Measurements from ENCODE around the gene TMEM126B.
A peak's percentile ranks its signal among the peaks of the same experiment; 100 is the strongest.
"Not testable (repeated sequence)": the region's sequence is repeated elsewhere in the genome, so short reads cannot be mapped to it uniquely, and the experiment has no call there.

Gene TMEM126B

DNA sequence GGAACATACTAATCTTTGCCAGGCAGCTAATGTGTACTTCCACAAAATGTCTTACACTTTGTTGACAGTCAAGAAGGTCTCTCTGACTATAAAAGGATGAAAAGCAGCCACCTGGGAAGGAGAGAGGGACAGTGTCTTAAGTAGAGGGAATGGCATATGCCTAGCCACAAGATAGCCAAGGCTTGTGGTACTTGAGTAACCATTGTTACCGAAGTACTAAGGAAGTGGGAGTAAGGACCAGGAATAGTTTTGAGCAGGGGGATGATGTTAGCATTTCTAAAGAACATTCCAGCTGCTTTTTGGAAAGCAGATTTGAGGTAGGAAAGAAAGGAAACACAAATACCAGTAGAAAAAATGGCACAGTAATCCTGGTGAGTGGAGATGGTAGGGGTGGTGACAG lies 22.7 kb downstream of the TMEM126B start:
- DNase-seq = no peak

- no peak for DNase-seq
Measured at GRCh38 chr11:85652786-85653447, 24.5 kb downstream of the TMEM126B start.

GRCh38 chr11:85654343-85654742 lies 25.9 kb downstream of the TMEM126B start:
- not testable (repeated sequence) for DNase-seq

DNA sequence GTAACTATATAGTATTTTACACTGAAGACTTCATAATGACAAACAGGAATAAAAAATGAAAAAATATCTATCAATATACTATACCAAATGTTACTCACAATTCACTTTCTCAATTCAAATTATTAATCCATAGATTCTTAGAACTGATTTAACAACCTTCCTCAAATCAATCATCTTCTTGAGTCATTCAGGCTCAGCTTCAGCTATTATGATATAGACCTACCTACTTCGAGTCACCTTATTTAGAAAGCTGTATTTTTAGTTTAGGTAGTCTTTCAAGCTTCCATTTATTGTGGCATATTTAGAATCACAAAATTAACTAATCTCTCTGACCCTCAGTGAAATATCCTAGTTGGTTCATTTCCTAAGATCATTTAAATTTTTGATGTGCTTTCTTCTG lies 28.4 kb downstream of the TMEM126B start:
- DNase-seq = no peak

- DNase-seq = no peak
Measured at GRCh38 chr11:85658180-85658579, 29.8 kb downstream of the TMEM126B start.

- DNase-seq = no peak
Measured at GRCh38 chr11:85661972-85662664, 33.7 kb downstream of the TMEM126B start.

DNA sequence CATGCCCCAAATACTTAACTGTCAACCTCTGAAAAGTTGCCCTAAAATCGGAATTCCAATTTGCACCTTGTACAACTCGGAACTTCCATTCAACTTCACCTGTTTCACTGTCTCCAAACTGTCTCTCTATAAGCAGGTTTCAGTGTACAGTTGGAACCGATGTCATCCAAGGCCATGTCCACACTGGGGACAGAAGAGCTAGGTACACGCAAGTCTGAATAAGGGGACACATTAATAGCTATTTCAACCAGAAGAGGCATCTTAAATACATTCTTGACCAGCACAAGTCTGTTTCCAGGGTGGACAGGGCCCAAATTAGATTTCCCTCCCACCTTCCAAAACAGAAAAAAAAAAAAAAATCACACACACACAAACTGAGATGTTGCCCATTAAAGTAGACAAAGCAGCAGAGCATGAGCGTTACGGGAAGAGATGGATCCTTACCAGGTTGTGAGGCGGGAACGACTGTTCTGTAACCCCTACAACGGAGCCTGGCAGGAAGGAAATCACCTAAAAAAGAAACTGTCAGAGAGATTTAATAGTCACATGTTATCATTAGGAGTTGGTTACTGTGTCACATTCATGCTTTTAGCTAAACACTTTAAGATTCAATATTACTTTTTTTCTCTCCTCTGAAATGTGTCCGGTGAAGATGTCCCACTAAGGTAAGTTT lies 34.8 kb downstream of the TMEM126B start:
- DNase-seq = no peak

DNA sequence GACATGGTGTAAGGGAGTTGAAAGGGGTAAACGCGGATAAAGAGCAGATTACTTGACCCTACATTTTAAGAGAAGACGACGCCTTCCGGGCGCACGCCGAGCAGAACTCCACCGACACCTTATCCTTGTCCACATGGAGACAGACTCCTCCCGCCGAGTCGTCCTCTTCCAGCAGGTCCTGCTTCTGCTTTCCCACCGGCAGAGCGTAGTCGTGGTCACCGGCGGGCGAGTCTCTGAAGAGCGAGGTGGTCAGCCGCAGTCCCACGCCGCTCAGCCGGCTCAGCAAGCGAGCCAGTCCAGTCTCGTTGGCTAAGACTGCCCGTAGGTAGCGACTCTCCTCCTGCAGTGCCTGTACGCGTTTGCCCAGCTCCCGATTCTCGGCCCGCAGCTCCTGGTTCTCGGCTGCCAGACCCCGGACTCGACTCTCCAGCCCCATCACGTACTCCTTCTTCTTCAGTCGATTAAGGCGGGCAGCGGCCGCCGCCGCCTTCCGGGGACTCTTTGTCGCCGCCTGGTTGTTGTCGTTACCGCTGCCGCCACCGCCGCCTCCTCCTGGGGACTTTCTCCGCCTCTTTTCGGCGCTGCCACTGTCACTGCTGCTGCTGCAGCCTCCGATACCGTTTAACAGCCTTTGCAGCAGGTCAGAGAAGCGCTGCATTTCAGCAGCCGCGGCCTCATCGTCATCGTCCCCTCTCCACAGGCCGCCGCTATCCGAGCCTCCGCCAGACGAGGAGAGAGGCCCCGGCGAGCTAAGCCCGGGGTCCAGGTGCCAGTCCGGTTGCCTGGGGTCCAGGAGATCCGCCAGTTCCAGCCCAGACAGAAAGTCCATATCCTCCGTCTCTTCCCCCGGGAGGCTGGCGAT lies 35.6 kb downstream of the TMEM126B start:
- DNase-seq = peak; percentile 78

- peak; percentile 91 for DNase-seq
Measured at GRCh38 chr11:85664615-85665481, 36.5 kb downstream of the TMEM126B start, which contains the start of gene CREBZF. TSS of gene CREBZF (minus strand) at chr11:85665129. CDS start at chr11:85664875, 254 bp downstream.

DNA sequence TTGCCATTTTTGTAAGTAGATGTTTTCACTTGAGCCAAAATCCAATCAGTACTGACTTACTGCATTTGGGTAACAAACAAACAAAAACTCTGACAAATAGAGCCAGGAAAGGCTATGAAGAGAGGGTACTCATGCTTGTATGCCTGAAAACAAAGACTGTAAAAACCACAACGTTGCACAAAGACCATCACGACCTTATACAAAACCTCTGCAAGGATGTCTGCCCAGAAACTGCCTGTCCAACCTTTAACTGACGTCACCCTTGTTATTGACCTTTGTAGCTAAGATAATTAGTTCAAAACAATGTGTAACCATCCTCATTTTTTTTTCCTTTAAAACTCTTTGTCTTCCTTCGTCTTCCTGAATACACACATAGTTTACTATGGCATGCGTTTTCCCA lies 37.3 kb downstream of the TMEM126B start:
- no peak for DNase-seq

GRCh38 chr11:85666687-85667086 lies 38.3 kb downstream of the TMEM126B start:
- no peak for DNase-seq

DNA sequence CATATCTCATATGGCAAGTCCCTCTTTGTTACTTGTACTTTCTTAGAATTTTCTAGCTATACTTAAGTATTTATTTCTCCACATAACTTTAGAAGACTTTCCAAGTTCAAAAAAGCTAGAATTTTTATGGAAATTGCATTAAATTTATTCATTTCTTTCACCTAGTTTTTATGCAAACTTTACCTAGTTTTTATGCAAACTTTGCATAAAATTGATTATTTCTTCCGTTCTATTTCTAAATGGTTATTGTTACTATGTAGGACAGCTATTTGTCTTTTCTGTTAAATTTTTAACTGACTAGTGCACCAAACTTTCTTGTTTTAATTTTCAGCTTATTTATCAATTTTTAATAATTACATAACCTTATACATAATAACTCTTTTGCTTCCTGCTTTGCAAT lies 39.8 kb downstream of the TMEM126B start:
- no peak for DNase-seq

DNA sequence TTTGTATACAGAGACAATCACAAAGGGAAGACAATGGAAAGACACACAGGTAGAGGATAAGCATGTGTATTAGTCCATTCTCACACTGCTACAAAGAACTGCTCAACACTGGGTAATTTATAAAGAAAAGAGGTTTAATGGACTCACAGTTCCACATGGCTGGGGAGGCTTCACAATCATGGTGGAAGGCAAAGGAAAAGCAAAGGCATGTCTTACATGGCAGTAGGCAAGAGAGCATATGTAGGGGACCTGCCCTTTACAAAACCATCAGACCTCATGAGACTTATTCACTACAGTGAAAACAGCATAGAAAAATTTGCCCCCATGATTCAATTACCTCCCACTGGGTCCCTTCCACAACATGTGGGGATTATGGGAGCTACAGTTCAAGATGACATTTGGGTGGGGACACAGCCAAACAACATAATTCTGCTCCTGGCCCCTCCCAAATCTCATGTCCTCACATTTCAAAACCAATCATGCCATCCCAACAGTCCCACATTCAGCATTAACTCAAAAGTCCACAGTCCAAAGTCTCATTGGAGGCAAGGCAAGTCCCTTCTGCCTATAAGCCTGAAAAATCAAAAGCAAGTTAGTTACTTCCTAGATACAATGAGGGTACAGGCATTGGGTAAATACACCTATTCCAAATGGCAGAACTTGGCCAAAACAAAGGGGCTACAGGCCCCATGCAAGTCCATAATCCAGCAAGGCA lies 42.7 kb downstream of the TMEM126B start:
- DNase-seq = not testable (repeated sequence)

DNA sequence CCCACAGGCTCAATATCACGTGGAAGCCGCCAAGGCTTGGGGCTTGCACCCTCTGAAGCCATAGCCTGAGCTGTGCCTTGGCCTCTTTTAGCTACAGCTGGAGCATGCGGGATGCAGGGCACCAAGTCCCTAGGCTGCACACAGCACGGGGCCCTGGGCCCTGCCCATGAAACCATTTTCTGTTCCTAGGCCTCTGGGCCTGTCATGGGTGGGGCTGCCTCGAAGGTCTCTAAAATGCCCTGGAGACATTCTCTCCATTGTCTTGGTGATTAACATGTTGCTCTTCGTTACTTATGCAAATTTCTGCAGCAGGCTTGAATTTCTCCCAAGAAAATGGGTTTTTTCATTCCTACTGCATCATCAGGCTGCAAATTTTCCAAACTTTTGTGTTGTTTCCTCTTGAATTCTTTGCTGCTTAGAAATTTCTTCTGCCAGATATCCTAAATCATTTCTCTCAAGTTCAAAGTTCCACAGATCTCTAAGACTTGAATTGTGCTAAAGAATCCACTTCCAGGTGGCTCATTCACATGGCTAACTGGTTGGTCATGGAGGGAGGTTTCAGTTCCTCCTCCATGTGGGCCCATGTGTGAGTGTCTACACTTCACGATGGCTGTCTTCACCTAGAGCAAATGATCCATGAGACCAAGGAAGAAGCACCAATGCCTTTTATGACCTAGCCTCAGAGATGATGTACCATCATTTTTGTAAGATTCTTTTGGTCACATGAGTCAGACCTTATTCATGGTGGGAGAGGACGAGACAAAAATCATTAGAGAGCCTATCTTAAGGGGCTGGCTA lies 43.9 kb downstream of the TMEM126B start:
- no peak for DNase-seq

DNA sequence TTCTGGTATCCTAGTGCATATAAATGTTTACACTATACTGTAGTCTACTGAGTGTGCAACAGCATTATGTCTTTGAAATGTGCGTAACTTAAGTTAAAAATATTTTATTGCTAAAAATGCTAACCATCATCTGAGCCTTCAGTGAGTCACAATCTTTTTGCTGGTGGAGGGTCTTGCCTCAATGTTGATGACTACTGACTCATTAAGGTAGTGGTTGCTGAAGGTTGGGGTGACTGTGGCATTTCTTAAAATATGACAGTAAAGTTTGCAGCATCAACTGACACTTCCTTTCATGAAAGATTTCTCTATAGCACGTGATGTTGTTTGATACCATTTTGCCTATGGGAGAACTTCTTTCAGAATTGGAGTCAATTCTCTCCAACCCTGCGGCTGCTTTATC lies 45.0 kb downstream of the TMEM126B start:
- peak; percentile 7 for DNase-seq

DNA sequence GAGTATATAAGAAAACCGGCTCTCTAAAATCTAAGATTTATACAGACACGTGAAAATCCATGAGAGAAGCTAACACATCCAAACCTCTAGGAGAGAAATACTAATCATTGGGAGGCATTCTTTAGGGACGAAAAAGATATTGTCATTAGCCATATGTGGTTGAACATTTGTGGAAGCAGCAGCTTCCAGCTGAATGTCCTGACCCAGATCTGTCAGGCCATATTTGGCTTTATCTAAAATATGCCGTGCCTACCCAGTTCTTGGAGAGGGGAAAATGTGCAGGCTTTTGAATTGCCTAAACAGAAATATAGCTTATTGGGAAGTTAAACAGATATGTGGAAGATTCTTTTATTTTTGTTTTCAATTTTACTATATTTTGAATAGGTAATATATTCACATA lies 51.2 kb downstream of the TMEM126B start:
- DNase-seq = no peak

DNA sequence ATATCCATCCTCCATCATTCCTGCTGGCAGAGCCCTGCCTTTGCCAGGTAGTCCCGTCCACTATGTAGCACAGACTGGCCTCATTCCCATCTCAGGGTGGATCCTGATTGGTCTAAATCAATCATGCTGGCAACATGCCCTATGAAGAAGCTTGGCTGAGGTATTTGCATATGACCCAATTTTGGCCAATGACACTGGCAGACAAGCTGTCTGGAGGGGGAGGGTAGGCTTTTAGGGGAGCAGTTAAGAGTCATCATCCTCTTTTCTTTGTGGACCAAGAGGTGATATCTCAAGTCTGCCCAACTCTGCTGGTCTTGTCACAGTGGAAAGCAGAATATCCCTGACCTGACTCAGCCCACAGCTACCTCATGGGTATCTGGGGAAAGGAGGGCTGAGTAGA lies 52.5 kb downstream of the TMEM126B start:
- DNase-seq = no peak

DNA sequence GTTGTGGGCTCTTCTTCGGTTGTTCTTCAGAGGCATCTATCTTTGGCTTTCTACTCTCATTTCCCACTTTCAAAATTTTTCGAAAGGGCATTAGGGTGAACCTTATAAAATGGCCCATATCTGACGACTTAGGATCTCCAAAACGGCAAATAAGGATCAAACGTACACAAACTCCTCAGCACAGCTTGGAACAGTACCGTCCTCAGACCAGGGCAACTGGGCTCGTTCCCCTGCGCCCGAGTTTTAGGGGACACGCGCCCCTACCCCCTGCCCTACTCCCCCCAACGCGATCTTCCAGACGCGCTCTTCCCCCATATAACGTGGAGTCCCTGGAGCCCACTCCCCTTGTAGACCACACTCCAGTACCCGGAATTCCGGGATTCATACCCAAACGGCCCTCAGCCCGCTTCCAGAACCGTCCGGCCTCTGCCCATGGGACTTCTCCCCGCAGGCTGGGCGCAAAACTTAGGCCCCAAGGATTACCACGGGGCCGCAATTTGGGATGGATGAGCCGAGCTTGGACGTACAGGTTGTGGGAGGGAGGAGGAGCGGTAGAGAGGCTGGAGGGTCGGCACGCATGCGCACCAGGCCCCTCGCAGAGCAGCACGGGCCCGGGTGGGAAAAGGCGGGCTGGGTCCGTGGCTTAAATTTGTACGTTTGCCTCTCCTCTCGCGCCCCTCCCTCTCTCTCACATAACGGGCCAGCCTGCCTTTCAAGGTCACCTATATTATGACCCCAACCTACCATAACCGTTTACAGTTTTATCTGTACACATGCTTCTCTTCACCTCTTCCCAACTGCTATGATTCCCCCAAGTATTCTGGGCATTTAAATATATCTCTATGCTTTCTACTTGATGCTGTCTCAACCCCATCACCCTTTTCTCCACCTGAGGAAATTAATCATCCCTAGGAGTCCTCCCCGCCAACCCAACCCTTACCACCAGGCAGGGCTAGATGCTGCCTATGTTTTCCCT lies 54.2 kb downstream of the TMEM126B start:
- no peak for DNase-seq

GRCh38 chr11:85685125-85685819 lies 56.9 kb downstream of the TMEM126B start:
- no peak for DNase-seq
